NCI-H510A treated with DMSO at 0.1 percent for 48 hours (cell line): ENCODE data around the gene G6PD.
"Not testable (repeated sequence)": the region's sequence is repeated elsewhere in the genome, so short reads cannot be mapped to it uniquely, and the experiment has no call there.

Experiments
- DNase-seq: peaks from one replicate; lab custom pipeline; 2025; lab: John Stamatoyannopoulos, UW

The G6PD gene

GRCh38 chrX:154546354-154547244 is at the start of gene G6PD:
G6PD (minus strand) TSS chrX:154546846; CDS start chrX:154546155, 691 bp downstream.
- DNase-seq = peak; percentile 52

GRCh38 chrX:154595559-154596249 is 49.1 kb upstream of the G6PD start:
- DNase-seq = no peak

GRCh38 chrX:154594491-154594890 is 47.8 kb upstream of the G6PD start:
- DNase-seq = no peak

GRCh38 chrX:154593201-154593600 is 46.6 kb upstream of the G6PD start:
- no peak for DNase-seq

GRCh38 chrX:154592505-154592904 is 45.9 kb upstream of the G6PD start:
- DNase-seq = no peak

GRCh38 chrX:154590415-154590814 is 43.8 kb upstream of the G6PD start:
- not testable (repeated sequence) for DNase-seq

GRCh38 chrX:154584585-154585183 is 38.0 kb upstream of the G6PD start, which contains the start of gene CTAG1A:
CTAG1A (plus strand) TSS chrX:154585133; CDS start chrX:154585207, 74 bp downstream.
- DNase-seq = not testable (repeated sequence)

- not testable (repeated sequence) for DNase-seq
Observed at GRCh38 chrX:154582994-154583393, 36.3 kb upstream of the G6PD start.

GRCh38 chrX:154575076-154575475 is 28.4 kb upstream of the G6PD start:
- DNase-seq = not testable (repeated sequence)

- not testable (repeated sequence) for DNase-seq
Observed at GRCh38 chrX:154573061-154573460, 26.4 kb upstream of the G6PD start.

- DNase-seq = not testable (repeated sequence)
Observed at GRCh38 chrX:154570361-154570760, 23.7 kb upstream of the G6PD start.

- DNase-seq = not testable (repeated sequence)
Observed at GRCh38 chrX:154562295-154562694, 15.6 kb upstream of the G6PD start.

- DNase-seq = not testable (repeated sequence)
Observed at GRCh38 chrX:154560326-154560725, 13.7 kb upstream of the G6PD start.

GRCh38 chrX:154558896-154559295 is 12.2 kb upstream of the G6PD start:
- not testable (repeated sequence) for DNase-seq

- not testable (repeated sequence) for DNase-seq
Observed at GRCh38 chrX:154558060-154558690, 11.5 kb upstream of the G6PD start.

GRCh38 chrX:154552112-154552806 is 5.6 kb upstream of the G6PD start:
- not testable (repeated sequence) for DNase-seq

- no peak for DNase-seq
Observed at GRCh38 chrX:154549766-154550165, 3.1 kb upstream of the G6PD start.

GRCh38 chrX:154548028-154548316 is 1.3 kb upstream of the G6PD start:
- DNase-seq = peak; percentile 7

GRCh38 chrX:154547245-154548027 is 790 bp upstream of the G6PD start, which contains the start of gene IKBKG:
IKBKG (plus strand) TSS chrX:154547620; CDS start chrX:154552003, 4,383 bp downstream.
- peak; percentile 88 for DNase-seq

- DNase-seq = no peak
Observed at GRCh38 chrX:154545673-154546274, 872 bp downstream of the G6PD start.
